NCI-H226 (cell line): ENCODE data around the gene GTSE1.
"Not testable (repeated sequence)": the region's sequence is repeated elsewhere in the genome, so short reads cannot be mapped to it uniquely, and the experiment has no call there.

Source experiments
- DNase-seq: peaks from one replicate; pipeline ENCODE4 v3.0.0-alpha.2; 2015

GTSE1 gene

DNA sequence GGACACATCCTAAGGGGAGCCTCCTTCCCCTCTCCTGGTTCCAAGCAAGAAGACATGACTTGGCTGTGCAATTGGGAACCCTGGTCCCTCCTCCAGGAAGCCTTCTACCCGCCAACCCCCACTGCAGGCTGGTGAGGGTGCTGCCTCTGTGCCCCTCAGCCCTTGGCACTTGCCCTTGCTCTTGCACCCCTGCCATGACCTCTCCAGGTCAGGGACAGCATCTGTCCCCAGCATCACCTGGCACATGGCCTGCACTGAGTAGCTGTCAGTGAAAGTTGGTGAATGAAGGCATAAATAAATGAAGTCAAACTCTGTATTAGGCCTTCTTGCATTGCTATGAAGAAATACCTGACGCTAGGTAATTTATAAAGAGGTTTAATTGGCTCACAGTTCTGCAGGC lies 1.9 kb upstream of the GTSE1 start:
- DNase-seq: no peak

DNA sequence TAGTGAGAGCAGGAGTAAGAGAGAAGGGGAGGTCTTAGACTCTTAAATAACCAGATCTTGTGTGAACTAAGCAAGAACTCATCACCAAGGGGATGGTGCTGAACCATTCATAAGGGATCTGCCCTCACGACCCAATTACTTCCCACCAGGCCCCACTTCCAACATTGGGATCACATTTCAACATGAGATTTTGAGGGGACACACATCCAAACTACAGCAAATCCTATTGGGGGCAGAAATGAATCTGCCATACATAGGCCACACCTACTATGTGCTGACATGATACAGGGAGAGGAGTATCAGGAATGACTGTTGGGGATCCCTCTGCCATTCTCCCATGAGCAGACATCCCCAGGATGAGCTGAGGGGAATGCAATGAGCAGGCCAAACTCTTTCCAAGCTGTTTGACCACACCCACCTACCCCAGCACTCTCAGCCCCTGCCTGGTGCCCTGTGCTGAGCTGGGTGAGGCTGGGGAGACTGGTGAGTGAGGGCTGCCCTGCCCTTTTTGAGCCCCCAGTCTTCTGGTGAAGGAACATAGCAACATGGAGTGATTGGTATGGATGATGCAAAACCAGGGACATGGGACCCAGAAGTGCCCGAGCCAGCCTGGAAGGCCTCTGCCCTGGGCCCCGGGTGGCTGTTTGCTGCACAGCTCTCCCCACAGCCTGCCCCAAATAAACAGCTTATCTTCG lies 1.2 kb upstream of the GTSE1 start:
- DNase-seq: no peak

DNA sequence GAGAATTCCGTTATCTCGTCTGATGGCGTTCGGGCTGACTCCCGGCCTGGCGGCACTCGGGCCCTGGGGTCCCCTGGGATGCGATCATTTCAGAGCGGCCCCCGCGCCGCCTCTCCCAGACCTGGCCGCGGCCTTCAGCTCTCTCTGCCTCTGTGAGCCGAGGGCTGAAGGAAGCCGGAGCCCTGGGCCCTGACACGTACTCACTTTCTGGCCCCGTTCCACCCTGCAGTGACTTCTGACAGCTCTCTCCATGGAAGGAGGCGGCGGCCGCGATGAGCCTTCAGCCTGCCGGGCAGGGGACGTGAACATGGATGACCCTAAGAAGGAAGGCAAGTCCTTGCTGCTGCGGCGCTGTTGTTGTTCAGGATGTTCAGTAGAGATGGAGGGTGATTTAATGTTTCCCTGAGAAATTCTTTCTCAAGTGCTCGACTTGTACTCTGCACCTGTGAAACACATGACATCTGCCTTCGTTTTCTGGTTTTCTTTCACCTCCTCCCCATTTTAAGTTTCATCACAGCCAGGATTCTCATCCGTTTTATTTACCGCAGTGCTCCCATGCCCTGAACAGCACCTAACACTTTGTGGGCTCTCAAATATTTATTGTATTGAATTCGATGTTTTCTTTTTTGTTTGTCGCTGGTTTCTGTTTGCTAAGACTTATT lies 612 bp downstream of the GTSE1 start:
- DNase-seq: no peak

DNA sequence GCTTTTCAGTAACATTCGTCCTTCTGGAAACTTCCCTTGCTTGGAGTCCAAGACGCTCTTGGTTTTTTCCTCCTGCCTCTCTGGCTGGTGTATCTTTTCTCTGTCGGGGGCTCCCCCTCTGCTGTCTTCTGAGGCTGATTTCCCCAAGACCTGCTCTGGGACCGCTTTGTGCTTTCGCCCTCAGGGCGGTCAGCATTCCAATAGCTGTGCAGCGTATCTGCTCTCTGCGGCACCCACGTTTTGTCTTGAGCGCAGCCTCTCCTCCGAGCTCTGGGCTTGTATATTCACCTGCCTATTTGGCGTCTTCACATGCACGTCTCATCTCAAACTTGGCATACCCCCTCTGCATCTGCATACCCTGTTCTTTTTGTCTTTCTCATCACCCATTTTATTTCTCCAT lies 2.4 kb downstream of the GTSE1 start:
- no peak for DNase-seq

DNA sequence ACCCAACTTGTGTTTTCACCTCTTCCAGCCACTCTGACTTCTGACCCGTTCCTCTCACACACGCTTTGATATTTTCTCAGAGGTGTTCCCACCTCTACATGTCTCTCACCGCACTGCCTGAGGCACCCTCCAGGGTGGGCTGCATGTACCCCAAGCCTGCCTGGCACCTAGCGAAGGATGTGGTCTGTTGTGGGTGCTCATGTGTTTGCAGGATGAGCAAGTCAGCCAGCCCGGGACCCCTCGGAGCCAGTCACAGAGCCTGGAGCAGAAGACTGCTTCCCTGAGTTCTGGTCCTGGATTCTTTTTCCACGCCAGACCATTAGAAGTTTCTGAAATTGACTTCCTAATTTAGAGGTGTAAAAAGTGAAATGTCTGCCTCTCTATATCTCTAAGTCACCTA lies 3.8 kb downstream of the GTSE1 start:
- no peak for DNase-seq

DNA sequence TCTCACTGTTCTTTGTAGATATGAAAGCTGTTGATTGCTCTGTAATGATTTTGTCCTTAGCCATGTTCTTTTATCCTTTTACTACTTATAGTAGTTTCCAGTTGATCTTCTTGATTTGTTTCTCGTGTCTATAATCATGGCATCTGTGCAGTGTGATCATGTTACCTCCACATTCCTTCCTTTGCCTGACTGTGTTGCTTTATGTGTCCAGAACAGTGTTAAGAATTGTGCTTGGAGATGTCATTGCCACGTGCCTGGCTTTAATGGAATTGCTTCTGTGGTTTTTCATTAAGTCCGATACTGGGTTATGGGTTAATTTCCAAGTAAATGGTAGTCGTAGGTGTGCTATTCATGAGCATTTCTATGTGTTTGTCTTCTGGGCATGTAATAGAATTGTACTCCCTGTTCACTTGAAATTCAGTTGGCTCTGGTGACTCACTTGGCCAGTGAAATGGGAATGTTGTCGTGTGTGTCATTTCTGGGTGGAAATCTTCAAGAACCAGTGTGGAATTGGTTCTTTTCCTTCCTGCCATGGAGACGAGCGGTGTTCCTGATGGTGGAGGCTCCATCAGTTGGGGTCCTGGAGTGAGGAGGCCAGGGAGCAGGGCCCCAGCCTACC lies 6.8 kb downstream of the GTSE1 start:
- no peak for DNase-seq

DNA sequence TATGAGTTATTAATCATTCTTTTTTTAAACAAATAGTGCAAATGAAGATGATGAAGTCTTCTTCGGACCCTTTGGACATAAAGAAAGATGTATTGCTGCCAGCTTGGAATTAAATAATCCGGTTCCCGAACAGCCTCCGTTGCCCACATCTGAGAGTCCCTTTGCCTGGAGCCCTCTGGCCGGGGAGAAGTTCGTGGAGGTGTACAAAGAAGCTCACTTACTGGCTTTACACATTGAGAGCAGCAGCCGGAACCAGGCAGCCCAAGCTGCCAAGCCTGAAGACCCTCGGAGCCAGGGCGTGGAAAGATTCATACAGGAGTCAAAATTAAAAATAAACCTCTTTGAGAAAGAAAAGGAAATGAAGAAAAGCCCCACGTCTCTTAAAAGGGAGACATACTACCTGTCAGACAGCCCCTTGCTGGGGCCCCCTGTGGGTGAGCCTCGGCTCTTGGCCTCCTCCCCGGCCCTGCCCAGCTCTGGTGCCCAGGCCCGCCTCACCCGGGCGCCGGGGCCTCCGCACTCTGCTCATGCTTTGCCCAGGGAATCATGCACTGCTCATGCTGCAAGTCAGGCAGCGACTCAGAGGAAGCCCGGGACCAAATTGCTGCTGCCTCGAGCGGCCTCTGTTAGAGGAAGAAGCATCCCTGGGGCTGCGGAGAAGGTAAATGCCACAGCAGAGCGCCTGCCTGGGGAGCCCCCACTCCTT lies 11.8 kb downstream of the GTSE1 start:
- DNase-seq: no peak

DNA sequence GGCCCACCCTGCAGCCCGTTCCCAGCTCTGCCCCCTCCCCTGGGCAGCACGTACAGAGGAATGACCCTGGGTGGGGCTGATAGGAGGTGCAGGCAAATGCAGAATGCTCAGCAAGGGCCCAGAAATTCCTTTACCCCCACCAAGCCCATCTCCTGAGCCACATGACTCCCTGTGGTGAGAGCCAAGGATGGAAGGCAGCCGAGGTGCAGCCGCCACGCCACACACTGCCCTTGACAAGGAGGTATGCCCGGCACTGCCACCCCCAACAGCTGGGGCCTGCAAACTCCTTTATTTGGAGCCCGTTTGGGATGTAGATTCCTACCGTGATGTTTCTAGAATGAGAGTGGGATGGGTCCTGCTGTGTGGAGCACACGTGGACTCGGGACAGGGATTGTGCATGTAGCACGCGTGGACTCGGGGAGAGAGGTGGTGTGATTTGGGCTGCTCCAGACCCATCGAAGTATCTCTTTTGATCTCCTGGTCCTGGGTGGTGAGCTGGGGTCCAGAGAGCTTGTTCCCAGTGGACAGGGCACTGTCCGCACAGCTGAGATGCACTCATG lies 12.9 kb downstream of the GTSE1 start:
- DNase-seq: no peak

DNA sequence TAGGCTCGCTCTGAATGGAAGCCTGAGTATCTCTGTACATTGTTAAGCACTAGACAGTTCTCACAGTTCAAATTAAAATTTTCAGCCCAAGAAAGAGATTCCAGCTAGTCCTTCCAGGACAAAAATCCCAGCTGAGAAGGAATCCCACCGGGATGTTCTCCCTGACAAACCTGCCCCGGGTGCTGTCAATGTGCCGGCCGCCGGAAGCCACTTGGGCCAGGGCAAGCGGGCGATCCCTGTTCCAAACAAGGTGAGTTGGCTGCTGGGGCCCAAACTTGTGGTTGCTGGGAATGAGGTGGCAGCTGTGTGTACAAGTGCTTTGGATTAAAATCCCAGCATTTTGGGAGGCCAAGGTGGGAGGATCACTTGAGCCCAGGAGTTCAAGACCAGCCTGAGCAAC lies 15.4 kb downstream of the GTSE1 start:
- no peak for DNase-seq

DNA sequence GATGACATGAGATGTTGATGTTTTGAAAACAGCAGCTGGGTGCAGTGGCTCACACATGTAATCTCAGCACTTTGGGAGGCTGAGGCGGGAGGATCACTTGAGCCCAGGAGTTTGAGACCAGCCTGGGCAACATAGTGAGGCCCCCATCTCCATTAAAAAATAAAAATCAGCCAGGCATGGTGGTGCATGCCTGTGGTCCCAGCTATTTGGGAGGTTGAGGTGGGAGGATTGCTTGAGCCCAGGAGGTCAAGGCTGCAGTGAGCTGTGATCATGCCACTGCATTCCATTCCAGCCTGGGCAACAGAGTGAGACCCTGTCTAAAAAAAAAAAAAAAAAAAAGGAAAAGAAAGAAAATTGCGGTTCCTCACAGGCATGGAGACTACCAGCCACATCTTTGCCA lies 16.2 kb downstream of the GTSE1 start:
- DNase-seq: not testable (repeated sequence)

DNA sequence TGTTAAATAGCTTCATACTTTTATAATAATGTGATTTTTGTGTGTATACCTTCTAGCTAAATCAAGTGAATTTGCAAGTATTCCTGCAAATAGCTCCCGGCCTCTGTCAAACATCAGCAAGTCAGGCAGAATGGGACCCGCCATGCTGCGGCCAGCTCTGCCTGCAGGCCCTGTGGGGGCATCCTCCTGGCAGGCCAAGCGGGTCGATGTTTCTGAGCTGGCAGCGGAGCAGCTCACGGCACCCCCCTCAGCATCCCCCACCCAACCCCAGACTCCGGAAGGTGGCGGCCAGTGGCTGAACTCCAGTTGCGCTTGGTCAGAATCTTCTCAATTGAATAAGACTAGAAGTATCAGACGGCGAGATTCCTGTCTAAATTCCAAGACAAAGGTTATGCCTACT lies 19.3 kb downstream of the GTSE1 start:
- no peak for DNase-seq

DNA sequence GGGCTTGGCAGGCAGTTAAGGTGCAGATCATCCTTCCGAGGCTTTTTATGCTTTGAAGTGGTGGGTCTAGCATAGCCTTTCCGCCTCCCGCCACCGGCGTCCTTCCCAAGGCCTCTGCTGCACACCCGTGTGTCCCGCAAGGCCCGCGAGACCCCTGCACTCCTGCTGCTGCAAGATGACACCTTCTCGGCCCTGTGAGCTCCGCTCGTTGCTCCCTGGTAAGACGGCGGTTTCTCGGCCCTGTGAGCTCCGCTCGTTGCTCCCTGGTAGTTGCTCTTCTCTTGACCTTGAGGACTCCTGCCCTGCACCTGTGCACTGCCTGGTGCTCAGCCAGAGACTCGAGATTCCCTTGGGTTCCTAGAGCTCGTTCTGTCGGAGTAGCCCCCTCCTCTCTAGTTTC lies 21.0 kb downstream of the GTSE1 start:
- no peak for DNase-seq

DNA sequence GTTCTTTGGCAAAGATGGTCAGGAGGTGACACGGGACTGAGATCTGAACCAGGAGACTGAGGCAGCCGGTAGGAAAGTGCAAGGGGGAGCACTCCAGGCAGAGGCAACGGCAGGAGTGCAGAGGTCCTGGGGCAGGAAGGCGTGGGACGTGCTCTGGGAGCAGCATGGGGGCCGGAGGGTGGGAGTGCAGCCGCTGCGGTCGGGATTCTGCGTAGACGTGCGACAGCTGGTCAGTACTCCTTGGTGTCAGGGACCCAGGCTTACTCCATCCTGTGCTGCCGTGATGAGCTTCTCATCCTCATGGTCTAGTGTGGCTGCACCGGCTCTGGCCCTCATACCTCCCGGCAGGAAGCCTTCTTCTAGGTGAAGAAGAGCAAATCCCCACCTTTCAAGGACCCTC lies 21.9 kb downstream of the GTSE1 start:
- no peak for DNase-seq

DNA sequence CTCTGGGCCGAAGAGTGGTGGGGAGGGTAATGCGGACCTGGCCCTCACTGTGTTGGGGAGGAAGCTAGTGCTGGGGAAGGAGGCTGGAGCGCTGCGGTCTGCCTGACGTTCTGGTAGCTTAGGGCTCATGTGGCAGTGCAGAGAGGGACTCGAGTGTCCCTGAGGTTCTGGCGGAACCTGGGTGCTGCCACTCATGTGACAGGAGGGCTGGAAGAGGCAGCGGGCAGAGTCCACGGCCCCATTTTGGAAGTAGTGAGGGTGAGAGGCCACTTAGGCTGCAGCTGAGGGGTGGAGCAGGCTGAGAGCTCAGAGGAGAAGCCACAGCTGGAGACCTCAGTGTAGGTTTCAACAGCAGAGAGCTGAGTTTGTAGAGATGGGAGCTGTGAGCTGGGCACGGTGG lies 22.6 kb downstream of the GTSE1 start:
- DNase-seq: no peak

DNA sequence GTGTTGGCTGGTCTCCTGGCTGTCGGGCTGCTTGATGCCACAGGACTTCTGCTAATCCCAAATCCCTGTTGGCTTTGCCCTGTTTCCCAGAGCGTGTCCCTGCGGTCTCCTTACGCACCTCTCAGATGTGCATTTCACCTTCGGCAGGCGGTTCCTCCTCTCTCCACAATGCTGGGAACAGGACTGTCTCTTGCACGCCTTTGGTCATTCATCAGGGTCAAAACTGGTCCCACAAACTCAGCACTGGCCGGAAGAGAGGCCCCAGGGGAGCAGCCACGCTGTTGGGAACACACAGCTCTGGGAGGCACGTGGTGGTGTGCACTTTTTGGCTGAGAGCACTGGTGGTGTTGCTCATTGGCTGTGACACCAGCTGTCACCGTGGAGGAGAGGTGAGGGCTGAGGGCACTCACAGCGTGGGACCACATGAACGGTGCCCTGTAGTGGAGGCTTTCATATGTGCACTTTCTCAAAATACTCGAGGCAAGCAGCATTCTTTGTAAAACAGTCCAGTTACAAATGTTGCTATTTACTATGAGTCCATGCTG lies 23.6 kb downstream of the GTSE1 start:
- DNase-seq: no peak

DNA sequence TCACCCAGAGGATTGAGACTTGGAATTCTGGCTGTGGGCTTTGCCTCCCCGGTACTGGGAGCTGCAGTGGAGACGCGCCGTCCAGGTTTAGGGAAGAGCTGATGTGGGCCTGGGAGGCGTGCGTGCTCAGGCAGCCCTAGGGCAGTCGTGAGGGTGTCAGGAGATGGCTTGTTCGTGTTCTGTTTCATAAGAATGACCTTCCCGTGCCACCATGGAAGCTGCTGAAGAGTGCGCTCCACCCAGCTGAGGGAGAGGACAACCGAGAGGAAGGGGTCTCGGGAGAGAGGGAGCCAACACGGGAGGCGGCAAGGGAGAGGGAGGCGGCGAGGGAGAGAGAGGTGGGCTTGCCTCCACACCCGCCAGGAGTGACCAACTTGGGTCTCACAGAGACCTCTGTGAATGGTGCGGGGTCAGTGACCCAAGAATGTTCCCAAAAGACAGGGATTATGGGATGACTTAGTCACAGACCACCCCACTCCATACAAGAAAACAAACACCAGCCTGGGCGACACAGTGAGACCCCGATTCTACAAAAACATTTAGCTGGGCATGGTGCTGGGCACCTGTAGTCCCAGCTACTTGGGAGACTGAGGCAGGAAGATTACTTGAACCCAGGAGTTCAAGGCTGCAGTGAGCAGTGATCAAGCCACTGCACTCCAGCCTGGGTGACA lies 24.2 kb downstream of the GTSE1 start:
- no peak for DNase-seq

DNA sequence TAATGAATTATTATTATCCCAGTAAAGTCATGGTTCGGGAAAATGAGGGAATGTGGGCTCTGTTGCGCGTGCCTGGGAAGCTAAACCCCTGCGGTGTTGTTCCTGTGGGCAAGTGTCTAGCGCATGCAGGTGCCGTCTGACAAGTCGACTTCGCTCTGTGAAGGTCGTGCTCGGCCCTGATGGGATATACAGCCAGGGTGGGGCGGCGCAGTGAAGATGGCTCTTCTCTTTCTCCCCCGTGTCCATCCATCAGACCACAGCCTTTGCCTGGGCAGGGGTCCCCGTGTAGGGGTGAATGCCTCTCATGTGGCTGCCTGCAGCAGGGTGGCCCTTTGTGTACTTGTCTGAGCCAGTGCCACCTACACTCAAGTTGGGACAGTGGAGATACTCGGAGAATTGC lies 26.0 kb downstream of the GTSE1 start:
- no peak for DNase-seq

DNA sequence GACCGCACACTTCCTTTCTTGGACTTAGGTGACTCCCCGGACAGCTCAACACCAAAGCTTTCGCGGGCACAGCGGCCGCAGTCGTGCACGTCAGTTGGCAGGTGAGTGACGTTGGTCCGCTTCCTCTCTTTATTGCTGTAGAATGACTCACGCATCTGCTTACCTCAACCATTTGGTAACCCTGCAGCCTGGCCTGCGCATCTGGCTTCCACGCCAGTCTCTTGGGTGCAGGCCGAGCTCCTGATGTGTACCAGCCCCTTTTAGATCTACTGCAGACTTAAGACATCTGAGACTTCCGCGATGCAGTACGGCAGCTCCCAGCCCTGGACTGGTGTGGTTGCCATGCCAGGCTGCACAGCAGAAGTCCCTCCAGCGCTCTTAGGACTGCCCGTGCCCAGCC lies 26.5 kb downstream of the GTSE1 start:
- no peak for DNase-seq

DNA sequence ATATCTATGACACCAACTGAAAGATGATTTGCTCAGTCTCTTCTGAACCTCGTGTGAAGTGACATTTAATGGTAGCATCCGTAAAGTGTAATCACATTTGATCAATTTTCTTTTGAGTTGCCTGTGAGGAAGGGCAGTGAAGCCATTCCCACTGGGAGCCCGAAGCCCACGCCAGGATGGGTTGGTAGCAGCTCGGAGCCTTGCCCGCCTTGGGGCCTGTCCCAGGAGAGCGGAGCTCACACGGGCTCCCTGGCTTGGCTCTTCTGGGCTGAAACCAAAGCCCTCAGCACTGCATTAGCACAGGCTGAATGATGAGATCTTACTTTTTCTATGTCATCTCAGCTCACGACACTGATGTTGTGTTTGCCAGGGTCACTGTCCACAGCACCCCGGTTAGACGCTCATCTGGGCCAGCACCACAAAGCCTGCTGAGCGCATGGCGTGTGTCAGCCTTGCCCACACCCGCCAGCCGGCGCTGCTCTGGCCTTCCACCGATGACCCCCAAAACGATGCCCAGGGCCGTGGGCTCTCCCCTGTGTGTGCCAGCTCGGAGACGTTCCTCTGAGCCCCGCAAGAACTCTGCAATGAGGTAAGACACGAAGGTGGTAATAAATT lies 29.5 kb downstream of the GTSE1 start:
- DNase-seq: no peak

DNA sequence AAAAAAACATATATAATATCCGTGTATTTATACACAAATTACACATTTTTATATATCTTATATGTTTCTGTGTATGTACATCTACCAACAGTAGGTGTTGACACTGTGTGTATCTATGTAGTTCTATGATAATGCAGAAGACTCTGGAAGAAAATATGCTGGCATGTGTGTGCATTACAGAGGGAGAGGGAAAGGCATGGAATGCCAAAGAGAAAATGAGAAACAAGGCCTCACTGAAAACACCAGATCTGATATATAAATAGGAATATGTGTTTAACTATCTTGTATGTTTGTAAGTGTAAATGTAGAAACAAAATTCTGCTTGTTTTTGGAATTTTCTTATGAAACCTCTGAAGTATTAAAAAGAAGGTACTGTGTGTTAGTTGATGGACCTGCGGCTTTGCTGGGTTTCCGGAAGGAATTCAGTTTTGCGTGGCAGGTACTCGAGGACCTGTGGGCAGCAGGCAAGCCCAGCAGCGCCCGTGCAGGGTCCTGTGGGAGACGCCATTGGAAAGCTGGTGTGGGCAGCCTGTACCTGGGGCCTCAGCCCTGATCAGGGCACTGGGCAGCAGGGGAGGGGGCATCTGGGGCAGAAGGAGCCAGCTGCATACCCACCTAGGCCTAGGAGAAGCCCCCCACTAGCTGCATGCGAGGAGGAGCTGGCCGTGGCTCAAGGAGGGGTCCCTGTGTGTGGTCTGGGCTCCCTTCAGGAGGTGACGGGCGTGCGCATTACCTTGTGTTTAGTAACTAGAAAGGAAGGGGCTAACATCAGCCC lies 31.2 kb downstream of the GTSE1 start:
- DNase-seq: no peak

DNA sequence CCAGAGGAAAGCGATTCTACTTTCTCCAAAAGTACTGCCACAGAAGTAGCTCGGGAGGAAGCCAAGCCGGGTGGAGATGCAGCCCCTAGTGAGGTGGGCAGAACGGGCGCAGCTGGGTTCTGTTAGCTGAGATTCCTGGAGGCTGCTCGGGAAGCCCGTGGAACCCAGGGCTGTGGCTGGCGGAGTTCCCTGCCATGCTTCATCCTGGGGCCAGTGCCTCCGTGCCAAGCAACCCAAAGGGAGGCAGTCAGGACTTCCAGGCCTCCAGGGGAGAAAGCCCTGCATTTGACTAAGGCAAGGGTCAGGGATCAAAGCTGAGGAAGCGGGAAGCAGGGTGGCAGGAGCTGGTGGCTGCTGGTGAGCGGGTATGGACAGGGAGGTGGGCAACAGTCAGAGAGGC lies 32.1 kb downstream of the GTSE1 start:
- DNase-seq: no peak
